Measurements from ENCODE around the gene MYO5A. TPM values are rescaled to one million over a fixed set of nuclear protein-coding genes. Genes with fewer than 3 reads are reported as not detected.
"Not testable (repeated sequence)": the region's sequence is repeated elsewhere in the genome, so short reads cannot be mapped to it uniquely, and the experiment has no call there.

Gene MYO5A
- total RNA-seq, 1 donor from 2014 or later, result 55.0 TPM

DNA sequence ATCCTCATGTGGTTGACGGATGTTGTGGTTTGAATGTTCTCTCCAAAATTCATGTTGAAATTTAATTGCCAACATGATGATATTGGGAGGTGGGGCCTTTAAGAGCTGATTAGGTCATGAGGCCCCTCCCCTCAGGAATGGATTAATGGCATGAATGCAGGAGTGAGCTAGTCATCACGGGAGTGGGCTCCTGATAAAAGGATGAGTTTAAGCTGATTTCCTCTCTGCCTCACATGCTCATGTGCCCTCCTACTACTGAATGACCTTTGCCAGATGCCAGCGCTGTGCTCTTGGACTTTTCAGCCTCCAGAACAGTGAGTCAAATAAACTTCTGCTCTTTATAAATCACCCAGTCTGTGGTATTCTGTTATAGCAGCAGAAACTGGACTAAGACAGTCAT, 111.2 kb downstream of the MYO5A start:
- DNase-seq (ENCODE audit: low spot score in 2 of 2), result no peak

DNA sequence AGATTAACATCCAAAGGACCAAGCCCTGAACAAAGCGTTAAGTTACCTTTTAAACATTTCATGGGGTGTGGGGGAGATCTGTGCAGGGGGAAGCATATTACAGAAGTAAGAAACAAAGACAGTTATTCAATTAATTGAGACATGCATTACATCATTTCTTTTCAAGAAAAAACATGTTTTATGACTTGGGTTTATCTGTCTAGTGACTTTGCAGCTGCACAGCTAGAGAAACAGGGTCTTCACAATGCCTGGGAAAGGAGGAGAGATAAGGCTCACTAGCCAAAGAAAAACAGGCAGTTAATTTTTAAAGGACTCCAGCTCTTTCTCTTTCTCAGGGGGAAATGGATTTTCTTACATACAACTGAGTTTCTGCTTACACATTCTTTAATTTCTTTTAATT, 112.1 kb downstream of the MYO5A start:
- H3K9me3 ChIP-seq; intact Hi-C loops (cut with DNase I); H3K4me3 ChIP-seq; H3K4me1 ChIP-seq; DNase-seq (ENCODE audit: low spot score in 2 of 2); H3K27ac ChIP-seq; H3K36me3 ChIP-seq; H3K27me3 ChIP-seq: not testable (repeated sequence)

More for the DNA sequence above, 111.2 kb downstream of the MYO5A start:
- no peak overlapping the region for H3K27ac ChIP-seq
- H3K27me3 ChIP-seq, result no peaks in the 10 kb centered on the region
- no peaks in the 10 kb centered on the region for H3K4me1 ChIP-seq
- TF ChIP-seq, protein P1, sequence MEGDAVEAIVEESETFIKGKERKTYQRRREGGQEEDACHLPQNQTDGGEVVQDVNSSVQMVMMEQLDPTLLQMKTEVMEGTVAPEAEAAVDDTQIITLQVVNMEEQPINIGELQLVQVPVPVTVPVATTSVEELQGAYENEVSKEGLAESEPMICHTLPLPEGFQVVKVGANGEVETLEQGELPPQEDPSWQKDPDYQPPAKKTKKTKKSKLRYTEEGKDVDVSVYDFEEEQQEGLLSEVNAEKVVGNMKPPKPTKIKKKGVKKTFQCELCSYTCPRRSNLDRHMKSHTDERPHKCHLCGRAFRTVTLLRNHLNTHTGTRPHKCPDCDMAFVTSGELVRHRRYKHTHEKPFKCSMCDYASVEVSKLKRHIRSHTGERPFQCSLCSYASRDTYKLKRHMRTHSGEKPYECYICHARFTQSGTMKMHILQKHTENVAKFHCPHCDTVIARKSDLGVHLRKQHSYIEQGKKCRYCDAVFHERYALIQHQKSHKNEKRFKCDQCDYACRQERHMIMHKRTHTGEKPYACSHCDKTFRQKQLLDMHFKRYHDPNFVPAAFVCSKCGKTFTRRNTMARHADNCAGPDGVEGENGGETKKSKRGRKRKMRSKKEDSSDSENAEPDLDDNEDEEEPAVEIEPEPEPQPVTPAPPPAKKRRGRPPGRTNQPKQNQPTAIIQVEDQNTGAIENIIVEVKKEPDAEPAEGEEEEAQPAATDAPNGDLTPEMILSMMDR (IDR thresholded peaks at IDR 0.05), result no peak
- no peaks in the 10 kb centered on the region for H3K9me3 ChIP-seq
- no peaks in the 10 kb centered on the region for H3K36me3 ChIP-seq
- intact Hi-C loops (cut with DNase I), result no loop called here
- H3K4me3 ChIP-seq, result no peak overlapping the region

DNA sequence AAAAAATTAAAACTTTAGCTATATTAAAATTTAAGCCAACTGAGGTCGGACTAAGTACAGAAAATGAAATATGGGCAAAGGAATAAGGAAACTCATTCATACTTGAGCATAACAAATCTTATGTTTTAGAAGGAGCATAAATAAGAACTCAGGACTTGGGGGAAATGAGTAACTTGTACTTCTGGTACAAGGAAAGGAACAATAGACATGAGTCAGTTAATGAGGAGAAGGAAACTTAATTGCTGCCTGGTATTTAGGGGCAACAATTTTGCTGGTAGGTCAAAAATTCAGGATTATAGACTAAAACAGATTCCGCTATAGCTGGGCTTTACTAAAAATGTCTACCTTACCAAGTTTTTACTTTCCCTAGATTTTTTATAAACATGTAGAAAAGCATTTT, 113.1 kb downstream of the MYO5A start:
- Histone ChIP-seq H3K4me3 (no peak overlapping the region), H3K36me3 (no peaks in the 10 kb centered on the region), H3K4me1 (no peaks in the 10 kb centered on the region), H3K27me3 (no peaks in the 10 kb centered on the region), H3K9me3 (no peaks in the 10 kb centered on the region), H3K27ac (no peak overlapping the region)
- TF ChIP-seq, protein P1 (IDR thresholded peaks at IDR 0.05), result no peak
- intact Hi-C loops (cut with DNase I), result no loop called here
- DNase-seq (ENCODE audit: low spot score in 2 of 2), result no peak

DNA sequence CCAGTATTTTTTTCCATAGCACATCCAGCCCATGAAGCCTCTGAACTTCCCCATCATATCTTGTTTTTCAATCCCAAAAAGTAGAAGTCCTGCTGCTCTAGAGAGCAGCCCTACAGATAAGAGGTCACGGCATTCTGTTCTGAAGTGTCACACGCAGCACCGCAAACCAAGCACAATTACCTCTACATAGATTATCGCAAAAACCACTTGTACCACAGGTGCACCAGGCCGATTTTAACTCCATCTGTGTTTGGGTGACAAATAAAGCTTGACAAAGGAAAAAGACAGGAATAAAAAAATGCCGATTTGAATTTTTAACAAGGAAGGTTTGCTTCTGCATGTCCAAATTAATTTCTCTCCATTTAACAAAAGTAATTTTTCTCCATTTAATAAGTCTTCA, 113.7 kb downstream of the MYO5A start:
- no peak for DNase-seq (ENCODE audit: low spot score in 2 of 2)
- Histone ChIP-seq H3K9me3 (no peaks in the 10 kb centered on the region), H3K27ac (no peak overlapping the region), H3K36me3 (no peaks in the 10 kb centered on the region), H3K27me3 (no peaks in the 10 kb centered on the region), H3K4me3 (no peak overlapping the region), H3K4me1 (no peaks in the 10 kb centered on the region)
- intact Hi-C loops (cut with DNase I), result no loop called here
- TF ChIP-seq, protein P1 (IDR thresholded peaks at IDR 0.05), result no peak

DNA sequence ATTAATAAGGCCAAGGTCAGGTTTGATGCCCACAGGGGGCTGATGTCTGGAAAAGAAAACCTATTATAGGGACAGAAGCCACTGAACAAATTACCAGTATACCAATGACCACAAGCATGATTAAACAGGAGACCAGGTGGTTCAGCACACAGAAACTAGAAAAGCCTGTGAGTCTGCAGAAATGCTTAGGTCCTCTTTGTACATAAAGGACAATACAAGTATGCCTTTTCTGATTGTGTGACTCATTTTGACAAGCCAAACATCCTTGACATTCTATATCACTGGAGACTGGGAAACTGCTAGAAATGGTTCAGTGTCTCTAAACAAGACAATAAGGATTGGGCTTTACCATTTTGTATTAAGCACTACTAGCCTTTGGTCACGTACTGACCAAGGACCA, 119.9 kb downstream of the MYO5A start:
- Histone ChIP-seq H3K36me3 (peaks cover 0 to 4% of the 10 kb centered on the region in 2 donors), H3K27me3 (no peaks in the 10 kb centered on the region), H3K9me3 (no peaks in the 10 kb centered on the region), H3K4me1 (no peaks in the 10 kb centered on the region), H3K4me3 (no peak overlapping the region), H3K27ac (no peak overlapping the region)
- intact Hi-C loops (cut with DNase I), result no loop called here
- TF ChIP-seq, protein P1 (IDR thresholded peaks at IDR 0.05), result no peak
- no peak for DNase-seq (ENCODE audit: low spot score in 2 of 2)

DNA sequence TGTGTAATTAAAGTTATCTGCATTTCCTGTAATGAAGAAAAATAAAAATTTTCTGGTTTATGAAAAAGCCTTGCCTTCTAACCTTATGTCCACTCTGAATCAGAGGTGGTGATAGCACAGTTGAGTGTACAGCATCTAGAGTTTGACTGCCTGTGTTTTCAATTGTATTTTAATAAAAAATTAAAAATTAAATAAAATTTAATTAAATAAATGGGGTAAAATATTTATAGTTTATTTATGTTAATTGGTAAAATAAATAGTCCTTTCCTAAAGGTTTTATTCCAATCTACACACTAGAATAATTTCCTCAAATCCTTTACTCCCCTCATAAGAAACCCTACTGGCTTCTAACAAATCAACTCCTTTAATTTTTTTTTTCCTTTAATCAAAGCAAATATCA, 121.3 kb downstream of the MYO5A start:
- Histone ChIP-seq H3K36me3 (peaks cover 0 to 4% of the 10 kb centered on the region in 2 donors), H3K4me3 (no peak overlapping the region), H3K4me1 (no peaks in the 10 kb centered on the region), H3K9me3 (no peaks in the 10 kb centered on the region), H3K27me3 (no peaks in the 10 kb centered on the region), H3K27ac (no peak overlapping the region)
- no peak for DNase-seq (ENCODE audit: low spot score in 2 of 2)
- intact Hi-C loops (cut with DNase I), result no loop called here
- TF ChIP-seq, protein P1 (IDR thresholded peaks at IDR 0.05), result no peak

All from ascending aorta (tissue), 2 donors.